HG03354 (cell line): ENCODE results near the gene SUPT4H1.
"Not testable (repeated sequence)": the region's sequence is repeated elsewhere in the genome, so short reads cannot be mapped to it uniquely, and the experiment has no call there.

ENCODE experiments used
- ATAC-seq: cut with Tn5 transposase; IDR thresholded peaks from one replicate; pipeline ENCODE4 v1.9.1; 2021; ENCODE audit warnings: mild to moderate bottlenecking; ENCODE audit not compliant: unreplicated experiment, poor library complexity, severe bottlenecking

SUPT4H1 gene

GRCh38 chr17:58343131-58343530, 8.9 kb downstream of the SUPT4H1 start:
- ATAC-seq, result no peak

GRCh38 chr17:58341861-58342475, 10.0 kb downstream of the SUPT4H1 start:
- no peak for ATAC-seq

GRCh38 chr17:58341136-58341860, 10.7 kb downstream of the SUPT4H1 start:
- not testable (repeated sequence) for ATAC-seq

GRCh38 chr17:58340405-58340876, 11.6 kb downstream of the SUPT4H1 start:
- ATAC-seq, result no peak

- ATAC-seq, result no peak
Measured at GRCh38 chr17:58339755-58340404, 12.1 kb downstream of the SUPT4H1 start.

- ATAC-seq, result peak; percentile 37
Measured at GRCh38 chr17:58338841-58339754, 12.9 kb downstream of the SUPT4H1 start.

- no peak for ATAC-seq
Measured at GRCh38 chr17:58338454-58338840, 13.6 kb downstream of the SUPT4H1 start.

- ATAC-seq, result peak; percentile 70
Measured at GRCh38 chr17:58337600-58338453, 14.2 kb downstream of the SUPT4H1 start.

GRCh38 chr17:58337210-58337599, 14.8 kb downstream of the SUPT4H1 start:
- no peak for ATAC-seq

- ATAC-seq, result no peak
Measured at GRCh38 chr17:58336456-58337209, 15.4 kb downstream of the SUPT4H1 start.

- no peak for ATAC-seq
Measured at GRCh38 chr17:58335779-58336455, 16.1 kb downstream of the SUPT4H1 start.

- no peak for ATAC-seq
Measured at GRCh38 chr17:58335061-58335731, 16.8 kb downstream of the SUPT4H1 start.

- ATAC-seq, result no peak
Measured at GRCh38 chr17:58334661-58335060, 17.3 kb downstream of the SUPT4H1 start.

GRCh38 chr17:58334256-58334655, 17.7 kb downstream of the SUPT4H1 start:
- ATAC-seq, result no peak

- ATAC-seq, result no peak
Measured at GRCh38 chr17:58333736-58334207, 18.2 kb downstream of the SUPT4H1 start.

- ATAC-seq, result no peak
Measured at GRCh38 chr17:58332778-58333735, 18.9 kb downstream of the SUPT4H1 start.
